Right forelimb (tissue), 1 donor: ENCODE data around the gene TRIP12.
"Not testable (repeated sequence)": the region's sequence is repeated elsewhere in the genome, so short reads cannot be mapped to it uniquely, and the experiment has no call there.

Experiments used
- DNase-seq: peaks from one replicate; pipeline ENCODE4 v3.0.0-alpha.2; 2018

TRIP12 gene

GRCh38 chr2:229873123-229873581, 48.7 kb downstream of the TRIP12 start:
- no peak for DNase-seq

GRCh38 chr2:229870903-229871656, 50.7 kb downstream of the TRIP12 start:
- no peak for DNase-seq

- no peak for DNase-seq
Measured at GRCh38 chr2:229869226-229869625, 52.6 kb downstream of the TRIP12 start.

- no peak for DNase-seq
Measured at GRCh38 chr2:229868794-229869193, 53.0 kb downstream of the TRIP12 start.

- no peak for DNase-seq
Measured at GRCh38 chr2:229865033-229865432, 56.8 kb downstream of the TRIP12 start.

- no peak for DNase-seq
Measured at GRCh38 chr2:229861431-229861830, 60.4 kb downstream of the TRIP12 start.

- DNase-seq, result no peak
Measured at GRCh38 chr2:229860334-229860733, 61.5 kb downstream of the TRIP12 start.

GRCh38 chr2:229858351-229858750, 63.5 kb downstream of the TRIP12 start:
- no peak for DNase-seq

GRCh38 chr2:229857634-229858033, 64.2 kb downstream of the TRIP12 start:
- no peak for DNase-seq

GRCh38 chr2:229856413-229856812, 65.4 kb downstream of the TRIP12 start:
- no peak for DNase-seq

- DNase-seq, result no peak
Measured at GRCh38 chr2:229855116-229855515, 66.7 kb downstream of the TRIP12 start.

- DNase-seq, result no peak
Measured at GRCh38 chr2:229852565-229852964, 69.2 kb downstream of the TRIP12 start.

GRCh38 chr2:229851870-229852269, 69.9 kb downstream of the TRIP12 start:
- no peak for DNase-seq

GRCh38 chr2:229850355-229851275, 71.2 kb downstream of the TRIP12 start:
- DNase-seq, result not testable (repeated sequence)

GRCh38 chr2:229849073-229849472, 72.7 kb downstream of the TRIP12 start:
- DNase-seq, result no peak

GRCh38 chr2:229843613-229844012, 78.2 kb downstream of the TRIP12 start:
- no peak for DNase-seq

- no peak for DNase-seq
Measured at GRCh38 chr2:229838729-229839128, 83.1 kb downstream of the TRIP12 start.

- no peak for DNase-seq
Measured at GRCh38 chr2:229836847-229837246, 85.0 kb downstream of the TRIP12 start.

- DNase-seq, result no peak
Measured at GRCh38 chr2:229835596-229836283, 86.1 kb downstream of the TRIP12 start.

- DNase-seq, result not testable (repeated sequence)
Measured at GRCh38 chr2:229834368-229834767, 87.4 kb downstream of the TRIP12 start.

GRCh38 chr2:229832510-229832898, 89.3 kb downstream of the TRIP12 start:
- DNase-seq, result no peak

GRCh38 chr2:229831805-229832509, 89.9 kb downstream of the TRIP12 start:
- DNase-seq, result no peak

- no peak for DNase-seq
Measured at GRCh38 chr2:229825476-229825875, 96.3 kb downstream of the TRIP12 start.
